NK-92 (cell line): Measurements from ENCODE around the gene OR2T1.
"Not testable (repeated sequence)": the region's sequence is repeated elsewhere in the genome, so short reads cannot be mapped to it uniquely, and the experiment has no call there.

Experiments
- DNase-seq: peaks from one replicate; lab custom pipeline; 2025; ENCODE audit not compliant: unreplicated experiment; lab: John Stamatoyannopoulos, UW

Gene OR2T1

GRCh38 chr1:248402748-248403147 is at the start of gene OR2T1:
TSS of gene OR2T1 (plus strand) at chr1:248403048. CDS start at chr1:248406148, 3,100 bp downstream.
- DNase-seq, result no peak

- DNase-seq, result no peak
These were observed 43.4 kb upstream of the OR2T1 start for GRCh38 chr1:248359415-248359814.

GRCh38 chr1:248361121-248361715 is 41.6 kb upstream of the OR2T1 start, which contains the start of gene OR2T4:
TSS of gene OR2T4 (plus strand) at chr1:248361665. CDS start at chr1:248361665, 0 bp downstream.
- no peak for DNase-seq

GRCh38 chr1:248366609-248367008 is 36.2 kb upstream of the OR2T1 start:
- no peak for DNase-seq

- DNase-seq, result no peak
These were observed 30.5 kb upstream of the OR2T1 start for GRCh38 chr1:248372394-248372793.

- no peak for DNase-seq
These were observed 29.1 kb upstream of the OR2T1 start for GRCh38 chr1:248373761-248374160.

- no peak for DNase-seq
These were observed 27.4 kb upstream of the OR2T1 start, which contains the start of gene OR2T6 for GRCh38 chr1:248375446-248375845. TSS of gene OR2T6 (plus strand) at chr1:248375746. CDS start at chr1:248387609, 11,863 bp downstream.

GRCh38 chr1:248376916-248377315 is 25.9 kb upstream of the OR2T1 start:
- DNase-seq, result no peak

GRCh38 chr1:248380854-248381253 is 22.0 kb upstream of the OR2T1 start:
- DNase-seq, result no peak

- DNase-seq, result no peak
These were observed 14.4 kb upstream of the OR2T1 start for GRCh38 chr1:248388426-248388825.

- DNase-seq, result no peak
These were observed 9.8 kb upstream of the OR2T1 start for GRCh38 chr1:248393050-248393449.

GRCh38 chr1:248404024-248404423 is 1.2 kb downstream of the OR2T1 start:
- DNase-seq, result no peak

- DNase-seq, result no peak
These were observed 4.2 kb downstream of the OR2T1 start for GRCh38 chr1:248406721-248407692.

- no peak for DNase-seq
These were observed 13.4 kb downstream of the OR2T1 start for GRCh38 chr1:248416226-248416625.

- no peak for DNase-seq
These were observed 15.0 kb downstream of the OR2T1 start for GRCh38 chr1:248417854-248418253.

- DNase-seq, result no peak
These were observed 18.5 kb downstream of the OR2T1 start for GRCh38 chr1:248421384-248421783.

GRCh38 chr1:248427526-248428191 is 24.8 kb downstream of the OR2T1 start:
- not testable (repeated sequence) for DNase-seq

GRCh38 chr1:248428192-248428533 is 25.3 kb downstream of the OR2T1 start:
- not testable (repeated sequence) for DNase-seq

GRCh38 chr1:248431683-248432082 is 28.8 kb downstream of the OR2T1 start:
- not testable (repeated sequence) for DNase-seq

GRCh38 chr1:248432201-248432600 is 29.4 kb downstream of the OR2T1 start:
- not testable (repeated sequence) for DNase-seq

- not testable (repeated sequence) for DNase-seq
These were observed 31.1 kb downstream of the OR2T1 start for GRCh38 chr1:248433811-248434415.
